Loucy (cell line): ENCODE measurements around the gene RHEBL1.

ENCODE experiments used
- CTCF ChIP-seq: fragments of 200-600 bp; sonication (generic); conservative IDR thresholded peaks from 2 replicates; pipeline ENCODE4 v1.5.1; 2014; ENCODE audit warnings: mild to moderate bottlenecking, antibody characterized with exemption, low read length
- EZH2phosphoT487 ChIP-seq: fragments of 200-600 bp; IDR thresholded peaks from 2 replicates; pipeline ENCODE4 v1.6.1; 2018; ENCODE audit warnings: antibody characterized with exemption, mild to moderate bottlenecking, moderate library complexity, borderline replicate concordance

- TF ChIP-seq CTCF (no peak), EZH2phosphoT487 (no peak)
Observed at GRCh38 chr12:49030119-49030518, 39.7 kb downstream of the RHEBL1 start.
